Prostate gland (tissue), 2 donors: ENCODE data around the gene PDPN. TPM values are rescaled to one million over a fixed set of nuclear protein-coding genes. Genes with fewer than 3 reads are reported as not detected.

ENCODE experiments used
- DNase-seq: peaks from one replicate; pipeline ENCODE4 v3.0.0-alpha.2; 2019; ENCODE audit warnings: low spot score
- H3K27ac ChIP-seq, 2 donors: fragments of 200-600 bp; sonication (generic); 2 replicates each; pipeline ENCODE4 v1.5.1; 2017 to 2019
- H3K27me3 ChIP-seq: fragments of 200-600 bp; sonication (generic); replicated peaks from 2 replicates; pipeline ENCODE4 v1.5.1; 2019; ENCODE audit not compliant: insufficient read depth
- H3K36me3 ChIP-seq, 2 donors: fragments of 200-600 bp; sonication (generic); 1 replicate in 1 of 2; 2 replicates in 1 of 2; pipeline versions ENCODE4 v1.5.1 to v1.8.1; 2017 to 2019
- H3K4me1 ChIP-seq: fragments of 200-600 bp; sonication (generic); replicated peaks from 2 replicates; pipeline ENCODE4 v1.5.1; 2019
- H3K4me3 ChIP-seq, 2 donors: fragments of 200-600 bp; sonication (generic); 2 replicates each; pipeline ENCODE4 v1.5.1; 2017 to 2019
- H3K9me3 ChIP-seq: fragments of 200-600 bp; sonication (generic); 2 replicates; pipeline ENCODE4 v1.5.1; 2017
- CTCF ChIP-seq, 4 experiments: fragments of 200-600 bp in 2 of 4; fragments of 450-650 bp in 2 of 4; sonication (generic) in 2 of 4; IDR thresholded peaks; 1 replicate in 3 of 4; 2 replicates in 1 of 4; pipeline ENCODE4 v1.5.1; 2016 to 2019; ENCODE audit warnings: antibody characterized with exemption in 4 of 4, mild to moderate bottlenecking in 2 of 4, moderate library complexity in 2 of 4
- POLR2A ChIP-seq: fragments of 450-650 bp; IDR thresholded peaks from one replicate; pipeline ENCODE4 v1.6.1; 2016; ENCODE audit warnings: antibody characterized with exemption, mild to moderate bottlenecking
- POLR2AphosphoS5 ChIP-seq: sonication (generic); formaldehyde crosslinking; IDR thresholded peaks from one replicate; pipeline ENCODE4 v1.6.1; 2017; ENCODE audit warnings: antibody characterized with exemption
- whole genome bisulfite sequencing: methylation state at CpG from one replicate; pipeline ENCODE4 v1.1.5; 2018; 5-methylcytosine and 5-hydroxymethylcytosine counted together
- intact Hi-C: fragments of 100-400 bp; cut with DNase I; formaldehyde crosslinking; loops from one replicate; pipeline ENCODE4 v1.14.2; 2022
- total RNA-seq, 2 donors: library from RNA; depleted of rRNA; stranded (reverse); fragments of >200 nt; gene quantifications; one replicate each; pipeline ENCODE4 v1.1.0, GENCODE V29; 2016

The PDPN gene
- total RNA-seq, 2 donors from 2014 or later: 11.4 to 19.5 TPM

GRCh38 chr1:13546791-13547190, 36.8 kb upstream of the PDPN start:
- TF ChIP-seq CTCF (IDR thresholded peaks at IDR 0.05): no peak
- TF ChIP-seq POLR2A: no peak
- TF ChIP-seq POLR2AphosphoS5: no peak
- Histone ChIP-seq H3K36me3 (no peaks in the 10 kb centered on the region), H3K4me1 (no peaks in the 10 kb centered on the region), H3K27me3 (no peaks in the 10 kb centered on the region), H3K9me3 (no peaks in the 10 kb centered on the region), H3K4me3 (no peak overlapping the region), H3K27ac (no peak overlapping the region)
- intact Hi-C loops: no loop called here
- 79% methylated on average over 3 of the region's 3 CpGs for WGBS
- no peak for DNase-seq

DNA sequence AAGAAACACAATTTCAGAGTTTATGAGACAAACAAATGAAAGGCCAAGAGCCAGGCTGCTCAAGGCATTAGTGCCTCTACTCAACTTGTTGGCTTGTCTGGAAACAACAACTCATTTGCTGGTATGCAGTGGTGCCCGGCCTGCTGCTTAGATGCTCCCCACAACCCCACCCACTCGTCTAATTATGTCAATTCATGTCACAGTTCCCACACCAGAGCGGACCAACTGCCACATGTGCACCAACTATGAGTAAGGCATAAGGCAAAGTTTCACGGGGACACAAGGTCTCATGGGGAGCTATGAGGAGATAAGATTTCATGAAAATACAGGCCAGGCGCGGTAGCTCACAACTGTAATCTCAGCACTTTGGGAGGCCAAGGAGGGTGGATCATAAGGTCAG, 35.4 kb upstream of the PDPN start:
- no peaks in the 10 kb centered on the region for H3K27me3 ChIP-seq
- no peaks in the 10 kb centered on the region for H3K4me1 ChIP-seq
- H3K9me3 ChIP-seq: no peaks in the 10 kb centered on the region
- H3K4me3 ChIP-seq: no peak overlapping the region
- DNase-seq: no peak
- H3K36me3 ChIP-seq: no peaks in the 10 kb centered on the region
- WGBS: 92% methylated on average over 6 of the region's 6 CpGs
- intact Hi-C loops: no loop called here
- H3K27ac ChIP-seq: no peak overlapping the region
- TF ChIP-seq POLR2AphosphoS5: no peak
- TF ChIP-seq CTCF (IDR thresholded peaks at IDR 0.05): no peak
- TF ChIP-seq POLR2A: no peak

- Histone ChIP-seq H3K4me3 (no peak overlapping the region), H3K9me3 (no peaks in the 10 kb centered on the region), H3K27ac (no peak overlapping the region), H3K36me3 (no peaks in the 10 kb centered on the region), H3K27me3 (no peaks in the 10 kb centered on the region), H3K4me1 (no peaks in the 10 kb centered on the region)
- TF ChIP-seq POLR2A (no peak), POLR2AphosphoS5 (no peak), CTCF (IDR thresholded peaks at IDR 0.05) (no peak)
- intact Hi-C loops: no loop called here
- DNase-seq: no peak
- WGBS: 92% methylated on average over 6 of the region's 6 CpGs
Measured at GRCh38 chr1:13549021-13549420, 34.6 kb upstream of the PDPN start.

DNA sequence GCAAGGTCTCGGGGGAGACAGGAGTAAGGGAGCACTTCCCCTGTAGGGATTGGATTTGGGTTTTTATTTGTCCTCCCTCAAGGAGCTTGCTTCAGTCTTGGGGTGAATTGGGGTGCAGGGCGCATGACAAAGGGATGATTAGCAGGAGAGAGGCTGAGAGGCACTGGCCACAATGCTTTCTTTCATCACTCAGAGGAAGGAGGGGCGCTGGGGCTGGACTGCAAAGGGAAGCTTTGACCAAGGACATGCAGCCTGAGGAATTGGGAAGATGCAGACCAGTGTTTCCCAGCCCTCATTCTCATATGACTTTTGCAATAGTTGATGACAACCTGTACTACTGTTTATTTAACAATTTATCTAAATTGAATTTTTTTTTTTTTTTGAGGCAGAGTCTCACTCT, 34.1 kb upstream of the PDPN start:
- H3K4me3 ChIP-seq: no peak overlapping the region
- TF ChIP-seq POLR2AphosphoS5: no peak
- no peak for TF ChIP-seq CTCF (IDR thresholded peaks at IDR 0.05)
- no peak for TF ChIP-seq POLR2A
- H3K36me3 ChIP-seq: no peaks in the 10 kb centered on the region
- no peaks in the 10 kb centered on the region for H3K27me3 ChIP-seq
- no peak overlapping the region for H3K27ac ChIP-seq
- 70% methylated on average over 3 of the region's 3 CpGs for WGBS
- no peaks in the 10 kb centered on the region for H3K4me1 ChIP-seq
- H3K9me3 ChIP-seq: no peaks in the 10 kb centered on the region
- intact Hi-C loops: no loop called here
- DNase-seq: no peak

- no peak overlapping the region for H3K27ac ChIP-seq
- 33% methylated on average over 4 of the region's 4 CpGs for WGBS
- no peak for DNase-seq
- H3K36me3 ChIP-seq: no peaks in the 10 kb centered on the region
- H3K9me3 ChIP-seq: no peaks in the 10 kb centered on the region
- no peaks in the 10 kb centered on the region for H3K4me1 ChIP-seq
- H3K4me3 ChIP-seq: no peak overlapping the region
- TF ChIP-seq POLR2A (no peak), CTCF (IDR thresholded peaks at IDR 0.05) (no peak), POLR2AphosphoS5 (no peak)
- intact Hi-C loops: no loop called here
- no peaks in the 10 kb centered on the region for H3K27me3 ChIP-seq
Measured at GRCh38 chr1:13550663-13551062, 33.0 kb upstream of the PDPN start.
